Cardiac fibroblast (primary cell): ENCODE results near the gene ITSN1.
A peak's percentile ranks its signal among the peaks of the same experiment; 100 is the strongest.

ENCODE experiments used
- DNase-seq, 2 donors: peaks; one replicate each; pipeline versions ENCODE4 v3.0.0 to v3.0.0-alpha.2; 2010; ENCODE audit warnings: low read depth in 2 of 2
- H3K4me3 ChIP-seq, 2 donors: replicated peaks in 1 of 2; 1 replicate in 1 of 2; 2 replicates in 1 of 2; pipeline ENCODE4 v1.5.1; 2011; ENCODE audit warnings: low read depth in 2 of 2, low read length in 2 of 2, mild to moderate bottlenecking in 2 of 2, moderate library complexity in 1 of 2
- TF ChIP-seq, protein P1 (sequence below): IDR thresholded peaks from one replicate; pipeline ENCODE4 v1.5.1; 2011; ENCODE audit warnings: low read depth, mild to moderate bottlenecking, low read length, inconsistent platforms

ITSN1 gene

DNA sequence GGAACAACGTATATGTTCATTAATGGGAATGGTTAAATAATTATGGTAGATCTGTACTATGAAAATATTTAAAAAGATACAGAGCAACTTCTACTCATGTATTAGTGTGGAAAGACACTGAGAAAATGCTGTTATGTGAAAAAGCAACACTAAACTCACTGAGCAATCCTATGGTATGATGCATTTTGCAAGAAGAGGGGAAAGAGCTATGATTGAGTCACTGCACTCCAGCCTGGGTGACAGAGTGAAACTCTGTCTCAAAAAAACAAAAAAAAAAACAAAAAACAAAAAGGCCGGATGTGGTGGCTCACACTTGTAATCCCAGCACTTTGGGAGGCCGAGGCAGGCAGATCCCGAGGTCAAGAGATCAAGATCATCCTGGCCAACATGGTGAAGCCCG lies 228.9 kb downstream of the ITSN1 start:
- peak; percentile 19 to 61 for DNase-seq
- no peak overlapping the region for H3K4me3 ChIP-seq
- TF ChIP-seq, protein P1, sequence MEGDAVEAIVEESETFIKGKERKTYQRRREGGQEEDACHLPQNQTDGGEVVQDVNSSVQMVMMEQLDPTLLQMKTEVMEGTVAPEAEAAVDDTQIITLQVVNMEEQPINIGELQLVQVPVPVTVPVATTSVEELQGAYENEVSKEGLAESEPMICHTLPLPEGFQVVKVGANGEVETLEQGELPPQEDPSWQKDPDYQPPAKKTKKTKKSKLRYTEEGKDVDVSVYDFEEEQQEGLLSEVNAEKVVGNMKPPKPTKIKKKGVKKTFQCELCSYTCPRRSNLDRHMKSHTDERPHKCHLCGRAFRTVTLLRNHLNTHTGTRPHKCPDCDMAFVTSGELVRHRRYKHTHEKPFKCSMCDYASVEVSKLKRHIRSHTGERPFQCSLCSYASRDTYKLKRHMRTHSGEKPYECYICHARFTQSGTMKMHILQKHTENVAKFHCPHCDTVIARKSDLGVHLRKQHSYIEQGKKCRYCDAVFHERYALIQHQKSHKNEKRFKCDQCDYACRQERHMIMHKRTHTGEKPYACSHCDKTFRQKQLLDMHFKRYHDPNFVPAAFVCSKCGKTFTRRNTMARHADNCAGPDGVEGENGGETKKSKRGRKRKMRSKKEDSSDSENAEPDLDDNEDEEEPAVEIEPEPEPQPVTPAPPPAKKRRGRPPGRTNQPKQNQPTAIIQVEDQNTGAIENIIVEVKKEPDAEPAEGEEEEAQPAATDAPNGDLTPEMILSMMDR: no peak

DNA sequence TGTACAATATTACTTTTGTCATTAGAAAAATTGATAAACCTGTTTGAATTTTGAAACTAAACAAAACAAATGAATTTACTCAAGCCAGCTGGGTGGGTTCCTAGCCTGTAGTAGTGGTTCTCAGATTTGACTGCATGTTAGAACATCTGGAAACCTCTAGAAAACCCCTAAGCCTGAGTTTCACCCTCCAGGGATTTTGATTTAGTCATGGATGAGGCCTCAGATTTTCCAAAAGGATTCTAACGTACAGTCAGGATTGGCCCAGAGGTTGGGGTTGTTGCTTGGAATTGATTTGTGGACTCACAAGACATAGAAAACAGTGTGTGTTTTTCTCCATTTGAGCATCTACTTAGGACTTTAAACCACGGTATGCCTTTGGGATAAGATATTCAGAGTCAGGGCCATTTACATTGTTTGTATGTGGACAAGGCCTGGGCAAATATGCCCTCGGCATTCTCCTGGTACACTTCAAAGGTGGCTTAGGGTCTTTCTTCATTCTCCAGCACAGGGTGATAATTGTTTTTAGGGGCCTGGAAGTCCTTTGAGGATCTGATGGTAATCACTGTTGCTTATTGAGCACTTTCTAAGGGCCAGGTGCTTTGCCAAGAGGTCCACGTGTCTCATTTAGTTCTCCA lies 230.7 kb downstream of the ITSN1 start:
- TF ChIP-seq, protein P1: no peak
- DNase-seq: no peak
- H3K4me3 ChIP-seq: no peak overlapping the region

DNA sequence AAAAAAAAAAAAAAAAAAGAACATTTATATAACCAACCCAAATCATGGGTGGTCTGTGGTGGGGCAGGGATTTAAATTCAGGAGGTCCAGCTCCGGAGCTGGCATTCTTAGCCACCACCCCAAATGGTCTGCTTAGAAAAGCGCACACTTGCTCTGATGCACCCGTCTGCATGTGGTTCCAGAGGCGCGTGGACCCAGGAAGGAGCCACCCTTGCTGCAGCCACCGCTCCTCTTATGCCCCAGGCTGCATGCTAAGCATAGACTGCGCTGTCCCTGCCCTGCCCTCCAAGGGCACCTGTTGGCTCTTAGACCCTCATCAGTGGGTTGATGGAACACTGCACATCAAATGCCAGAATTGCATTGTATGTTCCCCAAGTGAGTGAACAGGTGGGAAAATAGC lies 231.9 kb downstream of the ITSN1 start:
- TF ChIP-seq, protein P1: no peak
- no peak for DNase-seq
- no peak overlapping the region for H3K4me3 ChIP-seq

DNA sequence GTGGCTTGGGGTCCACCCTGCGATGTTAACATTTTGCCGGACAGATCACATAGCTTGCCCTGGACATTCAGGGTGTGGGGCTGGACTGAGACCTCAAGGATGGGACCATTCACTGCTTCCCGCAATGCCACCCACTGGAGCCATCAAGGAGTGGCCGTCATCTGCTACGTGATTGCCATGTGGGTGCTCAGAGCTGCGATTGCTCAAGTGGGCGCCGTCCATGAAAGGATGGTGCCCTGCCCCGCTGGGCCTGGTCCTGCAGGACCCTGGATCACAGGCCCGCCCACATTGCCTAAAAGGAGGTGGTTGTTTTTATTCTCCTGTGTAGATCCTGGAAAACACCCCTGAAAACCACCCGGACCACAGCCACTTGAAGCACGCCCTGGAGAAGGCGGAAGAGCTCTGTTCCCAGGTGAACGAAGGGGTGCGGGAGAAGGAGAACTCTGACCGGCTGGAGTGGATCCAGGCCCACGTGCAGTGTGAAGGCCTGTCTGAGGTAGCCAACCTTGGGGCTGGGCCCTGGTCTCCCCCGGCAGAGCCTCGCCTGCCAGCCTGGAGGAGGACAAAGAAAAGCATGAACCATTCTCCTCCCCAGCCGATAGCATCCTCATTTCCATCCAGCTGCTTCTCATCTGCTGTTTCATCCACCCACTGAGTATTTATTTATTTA lies 232.9 kb downstream of the ITSN1 start:
- DNase-seq: no peak
- no peak overlapping the region for H3K4me3 ChIP-seq
- TF ChIP-seq, protein P1: no peak

DNA sequence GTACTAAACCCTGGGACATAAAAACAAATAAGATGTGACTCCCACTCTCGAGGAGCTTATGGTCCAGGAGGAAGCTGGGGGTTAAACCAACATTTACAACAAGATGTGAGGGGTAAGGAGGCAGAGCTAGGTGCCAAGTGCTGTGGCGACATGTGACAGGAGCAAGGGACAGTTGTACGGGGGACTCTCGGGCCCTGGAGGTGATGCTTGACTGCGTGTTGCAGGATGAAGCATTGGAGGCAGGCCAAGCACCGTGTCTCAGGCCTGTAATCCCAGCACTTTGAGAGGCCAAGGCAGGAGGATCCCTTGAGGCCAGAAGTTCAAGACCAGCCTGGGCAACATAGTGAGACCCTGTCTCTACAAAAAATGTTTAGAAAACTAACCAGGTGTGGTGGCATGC lies 236.5 kb downstream of the ITSN1 start:
- H3K4me3 ChIP-seq: no peak overlapping the region
- TF ChIP-seq, protein P1: no peak
- no peak for DNase-seq

DNA sequence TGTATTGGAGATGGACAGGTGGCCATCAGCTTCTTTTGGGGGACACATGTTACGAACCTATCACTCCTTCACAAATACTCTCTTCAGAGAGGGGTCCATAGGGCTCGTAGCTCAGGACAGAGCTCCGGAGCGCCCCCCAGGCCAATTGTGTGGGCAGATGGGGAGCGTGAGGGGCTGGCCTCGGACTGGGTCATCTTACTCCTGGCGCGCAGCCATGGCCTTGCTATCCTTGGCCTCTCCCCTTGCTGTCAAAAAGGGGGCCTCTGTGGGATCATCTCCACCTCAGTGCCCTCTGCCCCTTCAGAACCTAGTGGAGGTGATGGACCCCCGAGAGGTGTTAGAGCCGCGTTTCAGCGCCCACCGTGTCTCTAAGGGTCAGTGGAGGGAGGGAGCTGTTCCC lies 238.3 kb downstream of the ITSN1 start:
- DNase-seq: no peak
- TF ChIP-seq, protein P1: no peak
- no peak overlapping the region for H3K4me3 ChIP-seq
